Measurements from ENCODE around the gene FRMD4A. TPM values are rescaled to one million over a fixed set of nuclear protein-coding genes. Genes with fewer than 3 reads are reported as not detected.

Gene FRMD4A
- total and polyA plus RNA-seq, 10 of the 15 experiments (the other 5 are each of a cell fraction or from before 2014, with no cell fraction given), result 17.8 to 75.2 (median 39.1) TPM

GRCh38 chr10:14195433-14195832, 135.3 kb downstream of the FRMD4A start:
- CTCF ChIA-PET, result interaction anchor here (0.7 to 6.1 kb wide), 18 partner anchors 9 to 628 kb away, joined by 3 to 91 read pairs (median 4); partner anchors contain the start of gene PRPF18
- no peak for ATAC-seq
- Histone ChIP-seq H3K36me3 (ENCODE audit: control insufficient read depth in 2 of 2, insufficient read depth in 2 of 2, low read length in 1 of 2) (no peaks in the 10 kb centered on the region), H3K4me2 (ENCODE audit: control insufficient read depth, insufficient read depth) (no peak overlapping the region), H3K27ac (ENCODE audit: control insufficient read depth, insufficient read depth) (no peak overlapping the region), H3K9me3 (replicated peaks; ENCODE audit: control insufficient read depth, insufficient read depth, low read length) (no peaks in the 10 kb centered on the region), H3K9ac (ENCODE audit: control insufficient read depth, insufficient read depth, low read length) (no peak overlapping the region), H3K27me3 (replicated peaks in 1 of 2; ENCODE audit: control insufficient read depth in 2 of 2, insufficient read depth in 2 of 2, low read length in 1 of 2) (peaks cover 0 to 3% of the 10 kb centered on the region in 2 experiments; a peak in 2 of 4 replicates), H3K79me2 (ENCODE audit: control insufficient read depth, insufficient read depth, low read length) (no peaks in the 10 kb centered on the region), H3K4me1 (ENCODE audit: control insufficient read depth, insufficient read depth, low read length) (no peaks in the 10 kb centered on the region), H4K20me1 (ENCODE audit: control insufficient read depth, insufficient read depth) (no peaks in the 10 kb centered on the region), H3K4me3 (no peak overlapping the region), H2AFZ (ENCODE audit: control insufficient read depth, low read depth, low read length) (no peak overlapping the region)
- no TSS peak for BruUV-seq (replicated peaks)
- POLR2A ChIA-PET, result no interaction called here
- in situ Hi-C loops (cut with MboI), result loop anchor here (10.0 kb wide), 1 partner anchor 629 kb away; no protein-coding TSS in a partner anchor
- SMC1A ChIA-PET (ENCODE audit: uncharacterized antibody, unreplicated experiment), result interaction anchor here (0.6 to 8.1 kb wide), 11 partner anchors 11 to 777 kb away, joined by 3 to 52 read pairs (median 3); no protein-coding TSS in a partner anchor
- TF ChIP-seq HDGF (IDR thresholded peaks at IDR 0.05) (no peak), SKIL (IDR thresholded peaks at IDR 0.05; ENCODE audit: low read depth, poor library complexity, severe bottlenecking) (no peak), WRNIP1 (IDR thresholded peaks at IDR 0.05; ENCODE audit: borderline replicate concordance, low read depth, low read length) (no peak), ZBTB33 (IDR thresholded peaks at IDR 0.05) (no peak), MYC (IDR thresholded peaks at IDR 0.05; ENCODE audit: insufficient read depth, insufficient read length, insufficient replicate concordance, low read length, severe bottlenecking) (no peak), E2F8 (IDR thresholded peaks at IDR 0.05; ENCODE audit: low read depth, partially characterized antibody) (no peak)
- no peak for FAIRE-seq
- DNase-seq (ENCODE audit: low read depth, low spot score), result no peak
- intact Hi-C loops (cut with micrococcal nuclease; ENCODE audit: unreplicated experiment), result loop anchor here (5.0 kb wide), 2 partner anchors 132 to 777 kb away; no protein-coding TSS in a partner anchor
- RAD21 ChIA-PET (ENCODE audit: unreplicated experiment), result interaction anchor here (0.5 to 2.8 kb wide), 6 partner anchors 10 to 418 kb away, joined by 3 to 7 read pairs (median 6); no protein-coding TSS in a partner anchor
- 9% methylated on average over 6 of the region's 6 CpGs for WGBS (ENCODE audit: insufficient coverage, insufficient replicate concordance, low lambda C conversion rate, missing lambda C conversion rate)

Data from GM12878 (cell line).